ENCODE results near the gene TTN.

GRCh38 chr2:178506524-178506923 is 300.7 kb downstream of the TTN start:
- no peak for TF ChIP-seq CTCF (IDR thresholded peaks at IDR 0.05)
- TF ChIP-seq POLR2A (IDR thresholded peaks at IDR 0.05) = no peak

All from uterus (tissue), 2 donors.